Gastrocnemius medialis (tissue), 4 donors: ENCODE results near the gene COA8. TPM values are rescaled to one million over a fixed set of nuclear protein-coding genes. Genes with fewer than 3 reads are reported as not detected.

ENCODE experiments used
- ATAC-seq, 2 donors: fragments of 150-250 bp; one replicate each; pipeline ENCODE4 v1.9.1; 2016
- DNase-seq, 2 donors: peaks; one replicate each; pipeline ENCODE4 v3.0.0-alpha.2; 2019
- H3K27ac ChIP-seq, 4 donors: fragments of 200-600 bp; sonication (generic); 1 replicate in 1 of 4; 2 replicates in 3 of 4; pipeline ENCODE4 v1.5.1; 2016 to 2018; ENCODE audit warnings: mild to moderate bottlenecking in 2 of 4, moderate library complexity in 1 of 4
- H3K27me3 ChIP-seq, 3 donors: fragments of 200-600 bp; sonication (generic) in 2 of 3; 1 replicate in 1 of 3; 2 replicates in 2 of 3; pipeline versions ENCODE4 v1.5.1 to v1.6.0; 2016 to 2019; ENCODE audit warnings: mild to moderate bottlenecking in 1 of 3, moderate library complexity in 1 of 3
- H3K36me3 ChIP-seq, 2 donors: fragments of 200-600 bp; sonication (generic) in 1 of 2; one replicate each; pipeline ENCODE4 v1.5.1; 2017 to 2018
- H3K4me1 ChIP-seq, 2 donors: fragments of 200-600 bp; sonication (generic) in 1 of 2; one replicate each; pipeline ENCODE4 v1.5.1; 2016 to 2017; ENCODE audit warnings: mild to moderate bottlenecking in 2 of 2
- H3K4me3 ChIP-seq, 4 donors: fragments of 200-600 bp; sonication (generic) in 3 of 4; 1 replicate in 1 of 4; 2 replicates in 3 of 4; pipeline ENCODE4 v1.5.1; 2016 to 2019; ENCODE audit warnings: mild to moderate bottlenecking in 2 of 4
- H3K9me3 ChIP-seq, 3 donors: fragments of 200-600 bp; sonication (generic) in 2 of 3; 1 replicate in 1 of 3; 2 replicates in 2 of 3; pipeline ENCODE4 v1.5.1; 2016 to 2019
- POLR2A ChIP-seq, 2 donors: fragments of 450-650 bp; IDR thresholded peaks; one replicate each; pipeline ENCODE4 v1.6.1; 2017; ENCODE audit warnings: antibody characterized with exemption in 2 of 2, mild to moderate bottlenecking in 2 of 2, moderate library complexity in 2 of 2
- in situ Hi-C, 4 donors: fragments of 200-750 bp; cut with MboI; loops; one replicate each; pipeline versions ENCODE4 v1.15.0 to v1.8.0; 2017; ENCODE audit warnings: low sequenced_read_pairs in 4 of 4
- intact Hi-C: fragments of 100-400 bp; cut with DNase I; formaldehyde crosslinking; loops from one replicate; pipeline ENCODE4 v1.15.1; 2023; ENCODE audit warnings: low total_unique reads
- total RNA-seq, 4 donors: library from RNA; depleted of rRNA; stranded (reverse); fragments of >200 nt; gene quantifications; one replicate each; pipeline versions ENCODE4 v1.1.0 to v1.2.3, GENCODE V29; 2016
- TF ChIP-seq, protein P1 (sequence below), 5 experiments: fragments of 450-650 bp in 3 of 5; fragments of 200-600 bp in 2 of 5; sonication (generic) in 2 of 5; IDR thresholded peaks in 4 of 5; conservative IDR thresholded peaks in 1 of 5; 1 replicate in 4 of 5; 2 replicates in 1 of 5; pipeline ENCODE4 v1.5.1; 2016 to 2019; ENCODE audit warnings: antibody characterized with exemption in 5 of 5, mild to moderate bottlenecking in 3 of 5, moderate library complexity in 3 of 5

COA8 gene
- total RNA-seq, 4 donors from 2014 or later = 56.7 to 111 (median 71.7) TPM

DNA sequence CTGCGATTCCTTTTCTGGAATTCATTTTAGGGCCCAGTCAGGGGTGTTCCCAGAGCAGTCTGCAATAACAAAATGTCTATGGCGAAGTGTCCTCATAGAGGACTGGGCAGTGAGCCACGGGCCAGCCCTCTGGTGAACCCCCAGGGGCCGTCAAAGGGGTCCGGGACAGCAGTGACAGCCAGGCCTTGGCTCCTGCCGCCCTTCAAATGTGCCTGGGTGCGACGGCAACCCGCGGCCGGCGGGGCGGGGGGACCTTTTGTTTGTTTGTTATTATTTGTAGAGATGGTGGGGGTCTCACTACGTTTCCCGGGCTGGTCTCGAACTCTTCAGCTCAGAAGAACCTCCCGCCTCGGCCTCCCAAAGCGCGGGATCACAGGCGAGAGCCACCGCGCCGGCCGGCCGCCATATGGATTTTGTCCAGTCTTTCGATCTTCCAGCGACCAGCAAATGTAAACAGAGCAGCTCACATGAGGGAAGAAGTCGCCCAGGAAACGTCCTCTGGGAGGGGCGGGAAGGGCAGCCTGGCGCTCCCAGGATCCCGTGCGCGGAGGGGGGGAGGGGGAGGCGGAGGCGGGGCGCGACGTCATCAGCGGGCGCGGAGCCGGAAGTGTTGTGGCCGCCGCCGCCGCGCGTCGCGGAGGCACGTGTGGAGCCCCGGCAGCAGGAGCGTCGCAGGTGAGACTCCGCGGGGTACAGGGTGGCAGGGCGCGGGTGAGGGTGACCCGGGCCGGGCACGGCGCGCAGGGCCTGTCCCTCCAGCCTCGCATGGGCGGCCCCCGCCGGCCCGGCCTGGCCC, 34.0 kb upstream of the COA8 start, which contains the start of gene TRMT61A:
TRMT61A (plus strand) TSS at position 610 of the 796 bp plus-strand sequence. CDS start 783 bp downstream, outside the sequence.
- no peaks in the 10 kb centered on the region for H3K9me3 ChIP-seq
- intact Hi-C loops = no loop called here
- peak; percentile 91 to 94 for ATAC-seq
- DNase-seq = peak; percentile 86 to 89
- in situ Hi-C loops = no loop called here
- peaks cover 16 to 24% of the 10 kb centered on the region in 2 donors for H3K4me1 ChIP-seq
- H3K36me3 ChIP-seq = peaks cover 0 to 21% of the 10 kb centered on the region in 2 donors
- peak within 1 kb of the TSS; percentile 86 to 94 (median 90) for H3K27ac ChIP-seq
- TF ChIP-seq, protein P1, sequence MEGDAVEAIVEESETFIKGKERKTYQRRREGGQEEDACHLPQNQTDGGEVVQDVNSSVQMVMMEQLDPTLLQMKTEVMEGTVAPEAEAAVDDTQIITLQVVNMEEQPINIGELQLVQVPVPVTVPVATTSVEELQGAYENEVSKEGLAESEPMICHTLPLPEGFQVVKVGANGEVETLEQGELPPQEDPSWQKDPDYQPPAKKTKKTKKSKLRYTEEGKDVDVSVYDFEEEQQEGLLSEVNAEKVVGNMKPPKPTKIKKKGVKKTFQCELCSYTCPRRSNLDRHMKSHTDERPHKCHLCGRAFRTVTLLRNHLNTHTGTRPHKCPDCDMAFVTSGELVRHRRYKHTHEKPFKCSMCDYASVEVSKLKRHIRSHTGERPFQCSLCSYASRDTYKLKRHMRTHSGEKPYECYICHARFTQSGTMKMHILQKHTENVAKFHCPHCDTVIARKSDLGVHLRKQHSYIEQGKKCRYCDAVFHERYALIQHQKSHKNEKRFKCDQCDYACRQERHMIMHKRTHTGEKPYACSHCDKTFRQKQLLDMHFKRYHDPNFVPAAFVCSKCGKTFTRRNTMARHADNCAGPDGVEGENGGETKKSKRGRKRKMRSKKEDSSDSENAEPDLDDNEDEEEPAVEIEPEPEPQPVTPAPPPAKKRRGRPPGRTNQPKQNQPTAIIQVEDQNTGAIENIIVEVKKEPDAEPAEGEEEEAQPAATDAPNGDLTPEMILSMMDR (IDR thresholded peaks at IDR 0.05 in 4 of 5, conservative IDR thresholded peaks at IDR 0.05 in 1 of 5) = no peak
- TF ChIP-seq POLR2A (IDR thresholded peaks at IDR 0.05) = peak; percentile 50 to 65
- H3K27me3 ChIP-seq = no peaks in the 10 kb centered on the region
- peak within 1 kb of the TSS; percentile 79 to 97 (median 84) for H3K4me3 ChIP-seq

DNA sequence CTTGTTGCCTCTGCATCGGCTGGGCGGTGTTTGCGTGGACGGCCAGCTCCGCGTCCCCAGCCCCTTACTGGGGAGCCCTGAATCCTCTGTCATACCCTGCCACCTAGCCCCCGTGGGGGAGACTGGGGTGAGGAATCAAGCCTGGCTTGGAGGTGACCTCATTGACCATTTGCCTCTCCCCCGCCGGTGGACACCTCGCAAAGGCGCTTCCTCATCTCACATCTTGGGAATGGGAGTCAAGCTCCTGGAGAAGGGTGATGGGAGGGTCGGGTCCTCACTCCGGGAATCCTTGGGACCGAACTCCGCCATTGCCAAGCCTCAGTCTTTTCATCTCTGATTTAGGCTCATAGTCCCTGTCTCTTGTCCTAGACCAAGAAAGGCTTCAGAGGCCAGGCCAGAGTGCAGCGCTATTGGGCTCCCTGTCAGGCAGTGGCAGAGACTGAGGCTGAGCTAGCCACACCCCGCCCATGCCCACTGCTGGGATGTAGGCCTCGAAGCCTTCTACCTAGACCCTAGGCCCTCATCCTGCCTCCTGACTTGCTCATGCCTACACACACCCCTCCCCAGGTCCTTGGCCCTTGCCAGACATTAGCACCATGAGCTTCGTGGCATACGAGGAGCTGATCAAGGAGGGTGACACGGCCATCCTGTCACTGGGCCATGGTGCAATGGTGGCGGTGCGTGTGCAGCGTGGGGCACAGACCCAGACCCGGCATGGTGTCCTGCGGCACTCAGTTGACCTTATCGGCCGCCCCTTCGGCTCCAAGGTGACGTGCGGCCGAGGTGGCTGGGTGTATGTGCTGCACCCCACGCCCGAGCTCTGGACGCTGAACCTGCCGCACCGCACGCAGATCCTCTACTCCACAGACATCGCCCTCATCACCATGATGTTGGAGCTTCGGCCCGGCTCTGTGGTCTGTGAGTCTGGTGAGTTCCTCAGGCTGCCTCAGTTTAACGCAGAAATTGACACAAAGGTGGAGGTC, 33.1 kb upstream of the COA8 start:
- H3K36me3 ChIP-seq = peaks cover 0 to 29% of the 10 kb centered on the region in 2 donors
- DNase-seq = no peak
- TF ChIP-seq, protein P1 (IDR thresholded peaks at IDR 0.05 in 4 of 5, conservative IDR thresholded peaks at IDR 0.05 in 1 of 5) = no peak
- TF ChIP-seq POLR2A (IDR thresholded peaks at IDR 0.05) = no peak
- no peaks in the 10 kb centered on the region for H3K9me3 ChIP-seq
- ATAC-seq = peak in 1 of 2 donors; percentile 2
- peak overlapping the region; percentile 79 to 97 (median 84) for H3K4me3 ChIP-seq
- H3K27me3 ChIP-seq = no peaks in the 10 kb centered on the region
- H3K27ac ChIP-seq = peak overlapping the region; percentile 86 to 94 (median 90)
- intact Hi-C loops = no loop called here
- H3K4me1 ChIP-seq = peaks cover 16 to 24% of the 10 kb centered on the region in 2 donors
- in situ Hi-C loops = no loop called here

DNA sequence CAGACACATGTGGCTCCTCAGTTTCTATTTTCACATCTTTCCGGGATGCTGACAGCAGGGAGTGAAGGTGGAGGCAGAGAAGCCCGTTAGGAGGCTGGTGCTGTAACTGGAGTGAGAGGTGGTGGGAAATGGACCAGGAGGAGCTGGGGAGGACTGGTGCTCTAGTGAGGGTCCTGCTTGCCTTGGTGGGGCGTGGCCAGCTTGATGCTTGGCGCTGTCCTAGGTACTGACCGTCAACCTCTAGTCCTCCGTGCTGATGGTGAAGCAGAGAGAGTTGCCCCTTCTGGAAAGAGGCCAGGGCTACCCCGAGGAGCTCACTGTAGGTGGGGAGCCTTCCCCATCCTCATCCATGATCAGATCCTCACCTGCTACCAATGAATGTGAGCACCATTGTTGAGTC, 32.4 kb upstream of the COA8 start:
- H3K4me1 ChIP-seq = peaks cover 16 to 24% of the 10 kb centered on the region in 2 donors
- H3K27ac ChIP-seq = no peak overlapping the region
- no peaks in the 10 kb centered on the region for H3K27me3 ChIP-seq
- no peaks in the 10 kb centered on the region for H3K9me3 ChIP-seq
- no peak for ATAC-seq
- TF ChIP-seq, protein P1 (IDR thresholded peaks at IDR 0.05 in 4 of 5, conservative IDR thresholded peaks at IDR 0.05 in 1 of 5) = no peak
- TF ChIP-seq POLR2A (IDR thresholded peaks at IDR 0.05) = no peak
- intact Hi-C loops = no loop called here
- DNase-seq = no peak
- peak overlapping the region in 3 of 4 donors; percentile 79 to 97 (median 88) for H3K4me3 ChIP-seq
- H3K36me3 ChIP-seq = peaks cover 0 to 29% of the 10 kb centered on the region in 2 donors
- in situ Hi-C loops = no loop called here

DNA sequence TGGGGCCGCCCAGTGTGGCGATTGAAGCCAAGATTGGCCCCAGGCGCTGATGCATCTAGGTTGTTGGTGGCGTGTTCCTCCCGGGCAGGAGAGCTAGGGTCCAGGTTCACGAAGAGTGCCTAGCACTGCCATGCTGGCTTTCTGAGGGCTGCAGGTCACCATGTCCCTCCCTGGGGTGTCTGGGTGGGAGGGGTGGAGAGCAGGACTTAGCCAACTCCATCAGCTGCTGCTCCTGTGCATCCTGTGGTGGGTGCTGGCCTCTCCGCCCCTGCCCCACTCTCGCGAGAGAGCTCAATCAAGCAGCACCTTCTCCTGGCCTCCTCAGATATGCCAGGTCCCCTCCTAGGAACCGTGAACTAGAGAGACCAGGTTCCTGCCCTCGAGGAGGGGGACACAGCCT, 31.9 kb upstream of the COA8 start:
- DNase-seq = no peak
- peaks cover 0 to 29% of the 10 kb centered on the region in 2 donors for H3K36me3 ChIP-seq
- in situ Hi-C loops (no loop called here), intact Hi-C loops (no loop called here)
- H3K27ac ChIP-seq = no peak overlapping the region
- H3K4me1 ChIP-seq = peaks cover 16 to 24% of the 10 kb centered on the region in 2 donors
- H3K9me3 ChIP-seq = no peaks in the 10 kb centered on the region
- TF ChIP-seq, protein P1 (IDR thresholded peaks at IDR 0.05 in 4 of 5, conservative IDR thresholded peaks at IDR 0.05 in 1 of 5) = no peak
- no peak for TF ChIP-seq POLR2A (IDR thresholded peaks at IDR 0.05)
- H3K27me3 ChIP-seq = no peaks in the 10 kb centered on the region
- ATAC-seq = no peak
- H3K4me3 ChIP-seq = no peak overlapping the region
